ENCODE results near the gene SPAG16.
"Not testable (repeated sequence)": the region's sequence is repeated elsewhere in the genome, so short reads cannot be mapped to it uniquely, and the experiment has no call there.

SPAG16 gene

GRCh38 chr2:213718411-213718810 lies 434.1 kb downstream of the SPAG16 start:
- H3K4me3 Mint-ChIP-seq, H3K4me1 Mint-ChIP-seq, H3K9me3 Mint-ChIP-seq, H3K27me3 Mint-ChIP-seq, ATAC-seq, H3K27ac Mint-ChIP-seq, H3K36me3 Mint-ChIP-seq: not testable (repeated sequence)

GRCh38 chr2:213722565-213722964 lies 438.3 kb downstream of the SPAG16 start:
- H3K36me3 Mint-ChIP-seq, result peaks cover 5% of the 10 kb centered on the region
- no peak overlapping the region for H3K27ac Mint-ChIP-seq
- ATAC-seq, result no peak
- no peaks in the 10 kb centered on the region for H3K4me1 Mint-ChIP-seq
- H3K27me3 Mint-ChIP-seq, result no peaks in the 10 kb centered on the region
- H3K9me3 Mint-ChIP-seq, result peaks cover 5% of the 10 kb centered on the region
- H3K4me3 Mint-ChIP-seq, result no peak overlapping the region

GRCh38 chr2:213723041-213723560 lies 438.8 kb downstream of the SPAG16 start:
- Mint-ChIP-seq H3K9me3 (peaks cover 5% of the 10 kb centered on the region), H3K27ac (no peak overlapping the region), H3K36me3 (peaks cover 5% of the 10 kb centered on the region), H3K4me3 (no peak overlapping the region), H3K27me3 (no peaks in the 10 kb centered on the region), H3K4me1 (no peaks in the 10 kb centered on the region)
- ATAC-seq, result no peak

- peaks cover 5% of the 10 kb centered on the region for H3K9me3 Mint-ChIP-seq
- H3K27ac Mint-ChIP-seq, result no peak overlapping the region
These were observed 439.4 kb downstream of the SPAG16 start for GRCh38 chr2:213723707-213724106.

GRCh38 chr2:213726101-213726500 lies 441.8 kb downstream of the SPAG16 start:
- no peak for ATAC-seq
- H3K27me3 Mint-ChIP-seq, result no peaks in the 10 kb centered on the region
- H3K4me3 Mint-ChIP-seq, result no peak overlapping the region
- H3K36me3 Mint-ChIP-seq, result no peaks in the 10 kb centered on the region
- H3K9me3 Mint-ChIP-seq, result peaks cover 4% of the 10 kb centered on the region
- H3K27ac Mint-ChIP-seq, result no peak overlapping the region
- no peaks in the 10 kb centered on the region for H3K4me1 Mint-ChIP-seq

More at GRCh38 chr2:213723707-213724106, 439.4 kb downstream of the SPAG16 start:
- Mint-ChIP-seq H3K4me3 (no peak overlapping the region), H3K4me1 (no peaks in the 10 kb centered on the region), H3K36me3 (peaks cover 5% of the 10 kb centered on the region), H3K27me3 (no peaks in the 10 kb centered on the region)
- ATAC-seq, result no peak

GRCh38 chr2:213733893-213734292 lies 449.6 kb downstream of the SPAG16 start:
- Mint-ChIP-seq H3K27me3 (no peaks in the 10 kb centered on the region), H3K4me3 (no peak overlapping the region), H3K9me3 (peaks cover 7% of the 10 kb centered on the region), H3K4me1 (no peaks in the 10 kb centered on the region), H3K36me3 (no peaks in the 10 kb centered on the region), H3K27ac (no peak overlapping the region)
- no peak for ATAC-seq

GRCh38 chr2:213740453-213740852 lies 456.2 kb downstream of the SPAG16 start:
- no peaks in the 10 kb centered on the region for H3K9me3 Mint-ChIP-seq
- H3K27ac Mint-ChIP-seq, result no peak overlapping the region
- H3K36me3 Mint-ChIP-seq, result no peaks in the 10 kb centered on the region
- no peaks in the 10 kb centered on the region for H3K27me3 Mint-ChIP-seq
- peak; percentile 16 for ATAC-seq
- H3K4me3 Mint-ChIP-seq, result no peak overlapping the region
- no peaks in the 10 kb centered on the region for H3K4me1 Mint-ChIP-seq

GRCh38 chr2:213751446-213751845 lies 467.2 kb downstream of the SPAG16 start:
- peaks cover 14% of the 10 kb centered on the region for H3K4me1 Mint-ChIP-seq
- ATAC-seq, result peak; percentile 80
- no peaks in the 10 kb centered on the region for H3K36me3 Mint-ChIP-seq
- peak overlapping the region; percentile 18 for H3K4me3 Mint-ChIP-seq
- no peaks in the 10 kb centered on the region for H3K27me3 Mint-ChIP-seq
- H3K9me3 Mint-ChIP-seq, result no peaks in the 10 kb centered on the region
- H3K27ac Mint-ChIP-seq, result peak overlapping the region; percentile 69

- Mint-ChIP-seq H3K9me3 (no peaks in the 10 kb centered on the region), H3K27me3 (no peaks in the 10 kb centered on the region), H3K4me3 (peak overlapping the region; percentile 59), H3K36me3 (no peaks in the 10 kb centered on the region), H3K4me1 (peaks cover 14% of the 10 kb centered on the region), H3K27ac (peak overlapping the region; percentile 69)
- ATAC-seq, result no peak
These were observed 468.3 kb downstream of the SPAG16 start for GRCh38 chr2:213752575-213752974.

- no peaks in the 10 kb centered on the region for H3K9me3 Mint-ChIP-seq
- H3K27ac Mint-ChIP-seq, result no peak overlapping the region
- peaks cover 3% of the 10 kb centered on the region for H3K4me1 Mint-ChIP-seq
- H3K36me3 Mint-ChIP-seq, result no peaks in the 10 kb centered on the region
- no peak overlapping the region for H3K4me3 Mint-ChIP-seq
- H3K27me3 Mint-ChIP-seq, result no peaks in the 10 kb centered on the region
- ATAC-seq, result no peak
These were observed 473.3 kb downstream of the SPAG16 start for GRCh38 chr2:213757525-213757924.

GRCh38 chr2:213763354-213763753 lies 479.1 kb downstream of the SPAG16 start:
- H3K4me3 Mint-ChIP-seq, result no peak overlapping the region
- H3K27ac Mint-ChIP-seq, result no peak overlapping the region
- no peak for ATAC-seq
- H3K9me3 Mint-ChIP-seq, result no peaks in the 10 kb centered on the region
- no peaks in the 10 kb centered on the region for H3K36me3 Mint-ChIP-seq
- H3K27me3 Mint-ChIP-seq, result no peaks in the 10 kb centered on the region
- no peaks in the 10 kb centered on the region for H3K4me1 Mint-ChIP-seq

GRCh38 chr2:213763963-213764362 lies 479.7 kb downstream of the SPAG16 start:
- Mint-ChIP-seq H3K4me1 (no peaks in the 10 kb centered on the region), H3K36me3 (no peaks in the 10 kb centered on the region), H3K9me3 (peaks cover 2% of the 10 kb centered on the region)

GRCh38 chr2:213764849-213765248 lies 480.6 kb downstream of the SPAG16 start:
- peaks cover 2% of the 10 kb centered on the region for H3K9me3 Mint-ChIP-seq
- no peak overlapping the region for H3K4me3 Mint-ChIP-seq
- no peak for ATAC-seq
- H3K27me3 Mint-ChIP-seq, result no peaks in the 10 kb centered on the region
- H3K27ac Mint-ChIP-seq, result no peak overlapping the region
- no peaks in the 10 kb centered on the region for H3K4me1 Mint-ChIP-seq
- H3K36me3 Mint-ChIP-seq, result no peaks in the 10 kb centered on the region

More at GRCh38 chr2:213763963-213764362, 479.7 kb downstream of the SPAG16 start:
- Mint-ChIP-seq H3K27me3 (no peaks in the 10 kb centered on the region), H3K27ac (no peak overlapping the region), H3K4me3 (no peak overlapping the region)
- no peak for ATAC-seq

- peak overlapping the region; percentile 53 for H3K27ac Mint-ChIP-seq
- no peaks in the 10 kb centered on the region for H3K27me3 Mint-ChIP-seq
- peaks cover 2% of the 10 kb centered on the region for H3K9me3 Mint-ChIP-seq
These were observed 481.8 kb downstream of the SPAG16 start for GRCh38 chr2:213766062-213766461.

GRCh38 chr2:213766465-213766901 lies 482.2 kb downstream of the SPAG16 start:
- peak; percentile 58 for ATAC-seq
- H3K4me1 Mint-ChIP-seq, result no peaks in the 10 kb centered on the region
- peak overlapping the region; percentile 53 for H3K27ac Mint-ChIP-seq
- peaks cover 2% of the 10 kb centered on the region for H3K9me3 Mint-ChIP-seq
- peak overlapping the region; percentile 53 for H3K4me3 Mint-ChIP-seq
- H3K27me3 Mint-ChIP-seq, result no peaks in the 10 kb centered on the region
- no peaks in the 10 kb centered on the region for H3K36me3 Mint-ChIP-seq

More at GRCh38 chr2:213766062-213766461, 481.8 kb downstream of the SPAG16 start:
- no peak overlapping the region for H3K4me3 Mint-ChIP-seq
- H3K36me3 Mint-ChIP-seq, result no peaks in the 10 kb centered on the region
- H3K4me1 Mint-ChIP-seq, result no peaks in the 10 kb centered on the region
- ATAC-seq, result peak; percentile 15

- Mint-ChIP-seq H3K4me3 (no peak overlapping the region), H3K36me3 (no peaks in the 10 kb centered on the region), H3K9me3 (no peaks in the 10 kb centered on the region), H3K4me1 (no peaks in the 10 kb centered on the region), H3K27ac (no peak overlapping the region), H3K27me3 (no peaks in the 10 kb centered on the region)
- no peak for ATAC-seq
These were observed 503.6 kb downstream of the SPAG16 start for GRCh38 chr2:213787869-213788268.
